SK-N-SH (cell line): ENCODE data around the gene ARHGAP15. TPM values are rescaled to one million over a fixed set of nuclear protein-coding genes. Genes with fewer than 3 reads are reported as not detected.

Experiments used
- CTCF ChIA-PET: fragments of 300-600, 350-600 bp; formaldehyde crosslinking; extraction: SDS; loops from one replicate; lab custom pipeline; 2021; lab: Yijun Ruan, JAX
- POLR2A ChIA-PET: fragments of 350-600 bp; sonication (Branson Sonifier 250); formaldehyde crosslinking; extraction: SDS; loops from one replicate; lab custom pipeline; 2020; ENCODE audit warnings: antibody characterized with exemption, inconsistent platforms; lab: Yijun Ruan, JAX
- DNase-seq: peaks from one replicate; pipeline ENCODE4 v3.0.0; 2012
- H2AFZ ChIP-seq: fragments of 200-600 bp; sonication (generic); 2 replicates; pipeline ENCODE4 v1.8.1; 2016; ENCODE audit warnings: antibody characterized with exemption, mild to moderate bottlenecking, low read depth
- H3F3A ChIP-seq: fragments of 200-600 bp; sonication (generic); replicated peaks from 2 replicates; pipeline ENCODE3; 2016; ENCODE audit warnings: antibody characterized with exemption, mild to moderate bottlenecking; ENCODE audit not compliant: insufficient read depth
- H3K27ac ChIP-seq, 2 experiments: fragments of 200-500 bp in 1 of 2; fragments of 200-600 bp in 1 of 2; sonication (Bioruptor generic) in 1 of 2; sonication (generic), shearing (Covaris generic) in 1 of 2; 2 replicates each; pipeline versions ENCODE4 v1.5.1 to v1.6.1; 2014 to 2016; ENCODE audit warnings: low read depth in 2 of 2, inconsistent platforms in 1 of 2, low read length in 1 of 2, mild to moderate bottlenecking in 1 of 2, mixed read lengths in 1 of 2
- H3K27me3 ChIP-seq: fragments of 200-600 bp; sonication (generic), shearing (Covaris generic); 2 replicates; pipeline ENCODE4 v1.6.1; 2016; ENCODE audit warnings: mixed run types; ENCODE audit not compliant: insufficient read depth
- H3K36me3 ChIP-seq, 2 experiments: fragments of 200-500 bp in 1 of 2; fragments of 200-600 bp in 1 of 2; sonication (Bioruptor generic) in 1 of 2; sonication (generic) in 1 of 2; replicated peaks in 1 of 2; 2 replicates each; pipeline versions ENCODE3 to v1.5.1; 2014 to 2016; ENCODE audit warnings: low read length in 1 of 2, mild to moderate bottlenecking in 1 of 2; ENCODE audit not compliant: insufficient read depth in 2 of 2, control insufficient read depth in 1 of 2
- H3K4me1 ChIP-seq, 2 experiments: fragments of 200-500 bp in 1 of 2; fragments of 200-600 bp in 1 of 2; sonication (Bioruptor generic) in 1 of 2; sonication (generic), shearing (Covaris generic) in 1 of 2; 2 replicates each; pipeline versions ENCODE4 v1.5.1 to v1.6.1; 2014 to 2016; ENCODE audit warnings: low read depth in 1 of 2, low read length in 1 of 2, mixed run types in 1 of 2; ENCODE audit not compliant: insufficient read depth in 2 of 2, control insufficient read depth in 1 of 2
- H3K4me2 ChIP-seq: fragments of 200-600 bp; sonication (generic), shearing (Covaris generic); 2 replicates; pipeline ENCODE4 v1.6.1; 2017; ENCODE audit warnings: mixed run types
- H3K4me3 ChIP-seq, 2 experiments: fragments of 200-500 bp in 1 of 2; fragments of 200-600 bp in 1 of 2; sonication (Bioruptor generic) in 1 of 2; sonication (generic), shearing (Covaris generic) in 1 of 2; 2 replicates each; pipeline versions ENCODE4 v1.5.1 to v1.8.1; 2014 to 2016; ENCODE audit warnings: low read depth in 2 of 2, inconsistent platforms in 1 of 2, low read length in 1 of 2, mild to moderate bottlenecking in 1 of 2, mixed read lengths in 1 of 2, moderate library complexity in 1 of 2
- H3K79me2 ChIP-seq: fragments of 200-600 bp; sonication (generic); 2 replicates; pipeline ENCODE4 v1.8.1; 2017; ENCODE audit warnings: mild to moderate bottlenecking; ENCODE audit not compliant: insufficient read depth
- H3K9ac ChIP-seq: fragments of 200-600 bp; sonication (generic); 2 replicates; pipeline ENCODE4 v1.6.1; 2017; ENCODE audit warnings: mixed run types
- H3K9me2 ChIP-seq: fragments of 200-600 bp; sonication (generic); 2 replicates; pipeline ENCODE4 v1.6.1; 2017; ENCODE audit warnings: mixed run types
- H3K9me3 ChIP-seq: fragments of 200-600 bp; sonication (generic); 2 replicates; pipeline ENCODE4 v1.6.1; 2017; ENCODE audit warnings: mixed run types, mild to moderate bottlenecking, moderate library complexity
- H4K20me1 ChIP-seq: fragments of 200-600 bp; sonication (generic); 2 replicates; pipeline ENCODE4 v1.6.1; 2017; ENCODE audit warnings: mild to moderate bottlenecking, mixed run types; ENCODE audit not compliant: insufficient read depth
- CHD2 ChIP-seq: fragments of 150-350 bp; IDR thresholded peaks from 2 replicates; pipeline ENCODE4 v1.6.1; 2018; ENCODE audit warnings: low read length; ENCODE audit not compliant: partially characterized antibody
- ELF1 ChIP-seq: IDR thresholded peaks from 2 replicates; pipeline ENCODE4 v1.4.0; 2012
- FOXJ3 ChIP-seq: sonication (generic); formaldehyde crosslinking; IDR thresholded peaks from 2 replicates; pipeline ENCODE4 v1.5.1; 2020; ENCODE audit warnings: mild to moderate bottlenecking, missing genetic modification reagents
- FOXM1 ChIP-seq: IDR thresholded peaks from 2 replicates; pipeline ENCODE4 v1.4.0; 2012; ENCODE audit warnings: low read depth, mild to moderate bottlenecking
- GATA2 ChIP-seq: sonication (generic); formaldehyde crosslinking; IDR thresholded peaks from 2 replicates; pipeline ENCODE4 v1.5.0; 2020; ENCODE audit warnings: mild to moderate bottlenecking, missing genetic modification reagents
- JUND ChIP-seq: IDR thresholded peaks from 2 replicates; pipeline ENCODE4 v1.4.0; 2012
- MEF2A ChIP-seq: IDR thresholded peaks from 2 replicates; pipeline ENCODE4 v1.4.0; 2012; ENCODE audit warnings: low read depth, borderline replicate concordance
- NFIC ChIP-seq: IDR thresholded peaks from 2 replicates; pipeline ENCODE4 v1.4.0; 2012; ENCODE audit warnings: borderline replicate concordance
- POLR2AphosphoS5 ChIP-seq: IDR thresholded peaks from 2 replicates; pipeline ENCODE4 v1.6.1; 2012; ENCODE audit warnings: low read depth, low read length
- RXRA ChIP-seq: IDR thresholded peaks from 2 replicates; pipeline ENCODE4 v1.4.0; 2012; ENCODE audit warnings: low read depth, mild to moderate bottlenecking, borderline replicate concordance
- TEAD4 ChIP-seq: IDR thresholded peaks from 2 replicates; pipeline ENCODE4 v1.4.0; 2012; ENCODE audit warnings: mild to moderate bottlenecking, borderline replicate concordance; ENCODE audit not compliant: insufficient read depth
- YY1 ChIP-seq: IDR thresholded peaks from 2 replicates; pipeline ENCODE4 v1.4.0; 2012; ENCODE audit warnings: low read depth, mild to moderate bottlenecking
- whole genome bisulfite sequencing: methylation state at CpG from one replicate; pipeline ENCODE4 v1.1.6; 2017; ENCODE audit warnings: low lambda C conversion rate; 5-methylcytosine and 5-hydroxymethylcytosine counted together
- polyA plus RNA-seq, 3 experiments: library from polyadenylated mRNA; depleted of rRNA; stranded (reverse); fragments of >200 nt; gene quantifications; 2 replicates each; pipeline ENCODE4 v1.2.3, GENCODE V29; 2012
- TF ChIP-seq, protein P1 (sequence below): IDR thresholded peaks from 2 replicates; pipeline ENCODE4 v1.4.0; 2012; ENCODE audit warnings: low read depth, borderline replicate concordance
- TF ChIP-seq, protein P2 (sequence below): IDR thresholded peaks from 2 replicates; pipeline ENCODE4; 2012
- TF ChIP-seq, protein P3 (sequence below): fragments of 150-350 bp; IDR thresholded peaks from 2 replicates; pipeline ENCODE4 v1.6.1; 2016; ENCODE audit warnings: mild to moderate bottlenecking, low read depth, low read length
- TF ChIP-seq, protein P4 (sequence below): fragments of 150-350 bp; IDR thresholded peaks from 2 replicates; pipeline ENCODE4 v1.6.1; 2017; ENCODE audit warnings: antibody characterized with exemption, low read length, low read depth, borderline replicate concordance

ARHGAP15 gene
- polyA plus RNA-seq, 1 of the 3 experiments (the other 2 are of a cell fraction), result not detected

DNA sequence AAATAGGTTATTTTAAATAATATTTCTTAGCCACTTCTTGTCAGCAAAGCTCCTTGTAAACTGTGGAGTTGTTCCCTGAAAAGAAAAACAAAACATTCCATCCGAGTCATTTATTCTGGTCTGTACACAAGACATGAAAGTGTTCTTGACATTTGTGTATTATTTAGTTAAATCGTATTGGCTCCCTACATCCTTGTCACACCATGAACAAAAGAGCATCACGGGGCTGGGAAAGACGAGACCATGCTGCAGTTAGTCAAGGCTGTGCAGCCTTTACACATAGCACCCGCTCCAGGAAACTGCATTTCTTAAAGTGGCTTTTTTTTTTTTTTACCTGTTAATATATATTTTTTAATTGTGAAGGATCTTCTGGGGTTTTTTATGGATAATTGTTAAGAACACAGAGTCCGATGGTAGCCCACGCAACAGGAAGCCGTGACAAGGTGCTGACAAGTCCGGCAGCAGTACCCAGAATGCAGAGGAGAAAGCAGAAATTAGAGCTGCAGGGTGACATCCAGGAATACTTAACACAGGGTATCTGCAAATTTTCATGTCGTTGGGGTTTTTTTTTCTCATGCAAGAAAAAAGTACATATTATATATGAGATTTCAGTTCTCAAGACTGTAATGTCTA lies 588.4 kb downstream of the ARHGAP15 start:
- Histone ChIP-seq H3K4me2 (no peak overlapping the region), H3K4me3 (no peak overlapping the region)

DNA sequence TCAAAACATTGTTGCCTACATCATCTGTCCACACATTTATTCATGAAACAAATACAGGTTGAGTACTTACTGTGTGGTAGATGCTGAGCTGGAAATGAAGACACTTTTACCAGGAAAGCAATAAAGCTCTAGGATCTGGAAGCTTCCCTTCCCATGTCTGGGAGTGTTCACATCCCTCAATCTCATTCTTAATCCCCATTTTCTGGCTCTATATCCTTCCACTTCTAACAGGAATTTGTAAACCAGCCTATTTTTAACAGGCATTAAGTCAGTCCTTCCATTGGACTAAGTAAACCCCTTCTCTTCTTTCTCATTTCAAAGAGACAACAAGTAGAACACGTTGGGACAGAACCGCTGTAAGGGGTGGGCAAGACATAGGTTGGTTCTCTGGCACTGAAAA lies 589.5 kb downstream of the ARHGAP15 start:
- H3K9me3 ChIP-seq, result no peaks in the 10 kb centered on the region
- H3K4me1 ChIP-seq, result peaks cover 0 to 23% of the 10 kb centered on the region in 2 experiments; a peak in 2 of 4 replicates
- no peak overlapping the region for H3K27ac ChIP-seq
- H3K36me3 ChIP-seq, result no peaks in the 10 kb centered on the region
- H3K9me2 ChIP-seq, result no peaks in the 10 kb centered on the region
- TF ChIP-seq FOXJ3 (no peak), FOXM1 (no peak), ELF1 (no peak), YY1 (no peak), POLR2AphosphoS5 (no peak), RXRA (no peak), CHD2 (no peak)
- TF ChIP-seq, protein P1, sequence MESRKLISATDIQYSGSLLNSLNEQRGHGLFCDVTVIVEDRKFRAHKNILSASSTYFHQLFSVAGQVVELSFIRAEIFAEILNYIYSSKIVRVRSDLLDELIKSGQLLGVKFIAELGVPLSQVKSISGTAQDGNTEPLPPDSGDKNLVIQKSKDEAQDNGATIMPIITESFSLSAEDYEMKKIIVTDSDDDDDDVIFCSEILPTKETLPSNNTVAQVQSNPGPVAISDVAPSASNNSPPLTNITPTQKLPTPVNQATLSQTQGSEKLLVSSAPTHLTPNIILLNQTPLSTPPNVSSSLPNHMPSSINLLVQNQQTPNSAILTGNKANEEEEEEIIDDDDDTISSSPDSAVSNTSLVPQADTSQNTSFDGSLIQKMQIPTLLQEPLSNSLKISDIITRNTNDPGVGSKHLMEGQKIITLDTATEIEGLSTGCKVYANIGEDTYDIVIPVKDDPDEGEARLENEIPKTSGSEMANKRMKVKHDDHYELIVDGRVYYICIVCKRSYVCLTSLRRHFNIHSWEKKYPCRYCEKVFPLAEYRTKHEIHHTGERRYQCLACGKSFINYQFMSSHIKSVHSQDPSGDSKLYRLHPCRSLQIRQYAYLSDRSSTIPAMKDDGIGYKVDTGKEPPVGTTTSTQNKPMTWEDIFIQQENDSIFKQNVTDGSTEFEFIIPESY, result no peak
- TF ChIP-seq, protein P2, sequence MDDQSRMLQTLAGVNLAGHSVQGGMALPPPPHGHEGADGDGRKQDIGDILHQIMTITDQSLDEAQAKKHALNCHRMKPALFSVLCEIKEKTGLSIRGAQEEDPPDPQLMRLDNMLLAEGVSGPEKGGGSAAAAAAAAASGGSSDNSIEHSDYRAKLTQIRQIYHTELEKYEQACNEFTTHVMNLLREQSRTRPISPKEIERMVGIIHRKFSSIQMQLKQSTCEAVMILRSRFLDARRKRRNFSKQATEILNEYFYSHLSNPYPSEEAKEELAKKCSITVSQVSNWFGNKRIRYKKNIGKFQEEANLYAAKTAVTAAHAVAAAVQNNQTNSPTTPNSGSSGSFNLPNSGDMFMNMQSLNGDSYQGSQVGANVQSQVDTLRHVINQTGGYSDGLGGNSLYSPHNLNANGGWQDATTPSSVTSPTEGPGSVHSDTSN, result no peak
- no peak overlapping the region for H3K9ac ChIP-seq
- ChIA-PET POLR2A (no interaction called here), CTCF (interaction anchor here (0.9 kb wide), 1 partner anchor 21 kb away, joined by 3 read pairs; no protein-coding TSS in a partner anchor)
- H3F3A ChIP-seq, result no peaks in the 10 kb centered on the region
- H3K79me2 ChIP-seq, result no peaks in the 10 kb centered on the region
- no peaks in the 10 kb centered on the region for H4K20me1 ChIP-seq
- no peak overlapping the region for H3K4me3 ChIP-seq
- H2AFZ ChIP-seq, result no peak overlapping the region
- H3K4me2 ChIP-seq, result no peak overlapping the region
- no peaks in the 10 kb centered on the region for H3K27me3 ChIP-seq
- whole genome bisulfite sequencing, result 98% methylated on average over 2 of the region's 2 CpGs
- no peak for DNase-seq

More for the DNA sequence above, 588.4 kb downstream of the ARHGAP15 start:
- H4K20me1 ChIP-seq, result no peaks in the 10 kb centered on the region
- CTCF ChIA-PET, result interaction anchor here (0.8 to 1.4 kb wide), 4 partner anchors 11 to 465 kb away, joined by 3 to 4 read pairs (median 3); no protein-coding TSS in a partner anchor
- H3K4me1 ChIP-seq, result peaks cover 0 to 23% of the 10 kb centered on the region in 2 experiments; a peak in 2 of 4 replicates
- H3K9ac ChIP-seq, result no peak overlapping the region
- no peaks in the 10 kb centered on the region for H3K9me3 ChIP-seq
- TF ChIP-seq, protein P3, sequence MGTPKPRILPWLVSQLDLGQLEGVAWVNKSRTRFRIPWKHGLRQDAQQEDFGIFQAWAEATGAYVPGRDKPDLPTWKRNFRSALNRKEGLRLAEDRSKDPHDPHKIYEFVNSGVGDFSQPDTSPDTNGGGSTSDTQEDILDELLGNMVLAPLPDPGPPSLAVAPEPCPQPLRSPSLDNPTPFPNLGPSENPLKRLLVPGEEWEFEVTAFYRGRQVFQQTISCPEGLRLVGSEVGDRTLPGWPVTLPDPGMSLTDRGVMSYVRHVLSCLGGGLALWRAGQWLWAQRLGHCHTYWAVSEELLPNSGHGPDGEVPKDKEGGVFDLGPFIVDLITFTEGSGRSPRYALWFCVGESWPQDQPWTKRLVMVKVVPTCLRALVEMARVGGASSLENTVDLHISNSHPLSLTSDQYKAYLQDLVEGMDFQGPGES, result no peak
- TF ChIP-seq, protein P4, sequence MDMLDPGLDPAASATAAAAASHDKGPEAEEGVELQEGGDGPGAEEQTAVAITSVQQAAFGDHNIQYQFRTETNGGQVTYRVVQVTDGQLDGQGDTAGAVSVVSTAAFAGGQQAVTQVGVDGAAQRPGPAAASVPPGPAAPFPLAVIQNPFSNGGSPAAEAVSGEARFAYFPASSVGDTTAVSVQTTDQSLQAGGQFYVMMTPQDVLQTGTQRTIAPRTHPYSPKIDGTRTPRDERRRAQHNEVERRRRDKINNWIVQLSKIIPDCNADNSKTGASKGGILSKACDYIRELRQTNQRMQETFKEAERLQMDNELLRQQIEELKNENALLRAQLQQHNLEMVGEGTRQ, result no peak
- no peak for TF ChIP-seq JUND
- no peak for TF ChIP-seq TEAD4
- TF ChIP-seq POLR2AphosphoS5, result no peak
- no peak for TF ChIP-seq NFIC
- no peak for TF ChIP-seq GATA2
- no peak for TF ChIP-seq MEF2A
- TF ChIP-seq YY1, result no peak
- TF ChIP-seq, protein P1, result no peak
- DNase-seq, result no peak
- H3F3A ChIP-seq, result no peaks in the 10 kb centered on the region
- 68% methylated on average over 10 of the region's 10 CpGs for WGBS
- POLR2A ChIA-PET, result no interaction called here
- no peaks in the 10 kb centered on the region for H3K36me3 ChIP-seq
- no peak overlapping the region for H2AFZ ChIP-seq
- H3K79me2 ChIP-seq, result no peaks in the 10 kb centered on the region
- no peaks in the 10 kb centered on the region for H3K27me3 ChIP-seq
- peak overlapping the region in 1 of 2 experiments; percentile 89; a peak in 2 of 4 replicates for H3K27ac ChIP-seq
- no peaks in the 10 kb centered on the region for H3K9me2 ChIP-seq
